ENCODE measurements around the gene RCOR2. TPM values are rescaled to one million over a fixed set of nuclear protein-coding genes. Genes with fewer than 3 reads are reported as not detected.
A peak's percentile ranks its signal among the peaks of the same experiment; 100 is the strongest.

The RCOR2 gene
- total and polyA plus RNA-seq, 2 donors (not counting 1 experiment from before 2014, with no cell fraction given), result 1.8 to 5.6 TPM

- DNase-seq (ENCODE audit: low read depth in 2 of 2), result peak in 1 of 2 donors; percentile 30
- Histone ChIP-seq H3K4me2 (ENCODE audit: extremely low read depth, insufficient read depth, low read length) (peak overlapping the region; percentile 44), H3K79me2 (ENCODE audit: control insufficient read depth, insufficient read depth, low read length) (no peaks in the 10 kb centered on the region), H3K4me1 (ENCODE audit: control insufficient read depth, extremely low read depth, insufficient read depth, low read length) (peaks cover 19% of the 10 kb centered on the region), H3K36me3 (ENCODE audit: control insufficient read depth, insufficient read depth, low read length) (peaks cover 2% of the 10 kb centered on the region), H3K9me3 (ENCODE audit: control insufficient read depth, insufficient read depth, low read depth, low read length) (no peaks in the 10 kb centered on the region), H3K4me3 (replicated peaks in 1 of 4; ENCODE audit: control extremely low read depth in 1 of 4, insufficient read depth in 1 of 4, low read depth in 3 of 4, low read length in 4 of 4) (peak overlapping the region in 1 of 4 experiments; percentile 34), H3K9ac (ENCODE audit: insufficient read depth, low read length) (peak overlapping the region; percentile 30), H2AFZ (ENCODE audit: low read length) (peak overlapping the region; percentile 23), H3K27me3 (ENCODE audit: control insufficient read depth, insufficient read depth, low read length) (peaks cover 6% of the 10 kb centered on the region), H3K27ac (ENCODE audit: insufficient read depth, low read length) (peak overlapping the region; percentile 54), H4K20me1 (ENCODE audit: control insufficient read depth, extremely low read depth, insufficient read depth, low read length) (no peaks in the 10 kb centered on the region)
- TF ChIP-seq EZH2 (IDR thresholded peaks at IDR 0.05; ENCODE audit: low read length, missing control alignments), result no peak
- TF ChIP-seq CTCF (conservative IDR thresholded peaks at IDR 0.05 in 1 of 2, IDR thresholded peaks at IDR 0.05 in 1 of 2; ENCODE audit: low read depth in 1 of 2, low read length in 2 of 2), result no peak
Observed at GRCh38 chr11:63918507-63919191, 1.7 kb upstream of the RCOR2 start.

- peak overlapping the region; percentile 30 for H3K9ac ChIP-seq (ENCODE audit: insufficient read depth, low read length)
Observed at GRCh38 chr11:63917692-63918506, 935 bp upstream of the RCOR2 start.

More at GRCh38 chr11:63917692-63918506, 935 bp upstream of the RCOR2 start:
- Histone ChIP-seq H3K27me3 (ENCODE audit: control insufficient read depth, insufficient read depth, low read length) (peaks cover 6% of the 10 kb centered on the region), H3K4me1 (ENCODE audit: control insufficient read depth, extremely low read depth, insufficient read depth, low read length) (peaks cover 19% of the 10 kb centered on the region), H3K9me3 (ENCODE audit: control insufficient read depth, insufficient read depth, low read depth, low read length) (no peaks in the 10 kb centered on the region), H3K27ac (ENCODE audit: insufficient read depth, low read length) (peak overlapping the region; percentile 54), H3K36me3 (ENCODE audit: control insufficient read depth, insufficient read depth, low read length) (peaks cover 2% of the 10 kb centered on the region), H4K20me1 (ENCODE audit: control insufficient read depth, extremely low read depth, insufficient read depth, low read length) (no peaks in the 10 kb centered on the region), H3K79me2 (ENCODE audit: control insufficient read depth, insufficient read depth, low read length) (no peaks in the 10 kb centered on the region), H3K4me3 (replicated peaks in 1 of 4; ENCODE audit: control extremely low read depth in 1 of 4, insufficient read depth in 1 of 4, low read depth in 3 of 4, low read length in 4 of 4) (peak overlapping the region in 3 of 4 experiments; percentile 10 to 50 (median 43)), H2AFZ (ENCODE audit: low read length) (peak overlapping the region; percentile 23), H3K4me2 (ENCODE audit: extremely low read depth, insufficient read depth, low read length) (peak overlapping the region; percentile 81)
- TF ChIP-seq CTCF (conservative IDR thresholded peaks at IDR 0.05 in 1 of 2, IDR thresholded peaks at IDR 0.05 in 1 of 2; ENCODE audit: low read depth in 1 of 2, low read length in 2 of 2) (no peak), EZH2 (IDR thresholded peaks at IDR 0.05; ENCODE audit: low read length, missing control alignments) (no peak)
- DNase-seq (ENCODE audit: low read depth in 2 of 2), result peak in 1 of 2 donors; percentile 63
